CD8-positive, alpha-beta memory T cell (primary cell): ENCODE measurements around the gene CYP27C1. TPM values are rescaled to one million over a fixed set of nuclear protein-coding genes. Genes with fewer than 3 reads are reported as not detected.

ENCODE experiments used
- CTCF ChIA-PET: fragments of 350-600 bp; sonication (Branson Sonifier 250); formaldehyde crosslinking; loops from one replicate; lab custom pipeline; 2021; ENCODE audit warnings: antibody characterized with exemption; lab: Charles Lee
- POLR2A ChIA-PET: fragments of 350-600 bp; sonication (Branson Sonifier 250); formaldehyde crosslinking; loops from one replicate; lab custom pipeline; 2021; ENCODE audit warnings: antibody characterized with exemption; lab: Charles Lee
- DNase-seq, 5 donors: peaks; one replicate each; pipeline versions ENCODE4 v3.0.0 to v3.0.0-alpha.2; 2020 to 2022; ENCODE audit warnings: mixed read lengths in 1 of 5
- H3K27ac ChIP-seq: one replicate; pipeline ENCODE4 v1.7.0; 2013; ENCODE audit warnings: low read depth, mild to moderate bottlenecking, low read length, moderate library complexity
- H3K27me3 ChIP-seq: 2 replicates; pipeline ENCODE4 v1.7.0; 2013; ENCODE audit warnings: low read length, mild to moderate bottlenecking; ENCODE audit not compliant: insufficient read depth, poor library complexity, severe bottlenecking
- H3K36me3 ChIP-seq: 2 replicates; pipeline ENCODE4 v1.7.0; 2013; ENCODE audit warnings: mild to moderate bottlenecking, low read length, moderate library complexity; ENCODE audit not compliant: insufficient read depth
- H3K4me1 ChIP-seq: 2 replicates; pipeline ENCODE4 v1.7.0; 2013; ENCODE audit warnings: mild to moderate bottlenecking, low read length, moderate library complexity; ENCODE audit not compliant: insufficient read depth
- H3K4me3 ChIP-seq: 2 replicates; pipeline ENCODE4 v1.7.0; 2013; ENCODE audit warnings: mild to moderate bottlenecking, low read length
- H3K9me3 ChIP-seq: 2 replicates; pipeline ENCODE4 v1.7.0; 2013; ENCODE audit warnings: mild to moderate bottlenecking, low read length
- H3K27ac Mint-ChIP-seq, 8 donors: one replicate each; pipeline ENCODE4 v1.8.0; 2020 to 2021; ENCODE audit warnings: mixed read lengths in 8 of 8, mild to moderate bottlenecking in 6 of 8, inconsistent platforms in 3 of 8, moderate library complexity in 3 of 8
- H3K27me3 Mint-ChIP-seq, 2 donors: one replicate each; pipeline ENCODE4 v1.8.0; 2020 to 2021; ENCODE audit warnings: mixed read lengths in 2 of 2, mild to moderate bottlenecking in 1 of 2, moderate library complexity in 1 of 2
- H3K36me3 Mint-ChIP-seq, 3 donors: one replicate each; pipeline ENCODE4 v1.8.0; 2020 to 2021; ENCODE audit warnings: mixed read lengths in 3 of 3, inconsistent platforms in 1 of 3, mild to moderate bottlenecking in 1 of 3
- H3K4me1 Mint-ChIP-seq, 3 donors: one replicate each; pipeline ENCODE4 v1.8.0; 2020 to 2021; ENCODE audit warnings: mixed read lengths in 3 of 3, inconsistent platforms in 1 of 3, mild to moderate bottlenecking in 1 of 3
- H3K4me3 Mint-ChIP-seq, 7 donors: one replicate each; pipeline ENCODE4 v1.8.0; 2020 to 2021; ENCODE audit warnings: mixed read lengths in 7 of 7, mild to moderate bottlenecking in 6 of 7, moderate library complexity in 4 of 7, inconsistent platforms in 2 of 7
- H3K9me3 Mint-ChIP-seq, 5 donors: one replicate each; pipeline ENCODE4 v1.8.0; 2020 to 2022; ENCODE audit warnings: mixed read lengths in 5 of 5, mild to moderate bottlenecking in 3 of 5, moderate library complexity in 2 of 5, inconsistent platforms in 1 of 5
- polyA plus RNA-seq: library from polyadenylated mRNA; unstranded; fragments of 300-500 nt; fragmentation: Illumina TruSeq; gene quantifications from one replicate; pipeline ENCODE4 v1.2.3, GENCODE V29; 2021
- total RNA-seq, 2 experiments: library from RNA; stranded (reverse); gene quantifications; one replicate each; pipeline ENCODE4 v1.2.3, GENCODE V29; 2021

The CYP27C1 gene
- total and polyA plus RNA-seq, 3 experiments from 2014 or later, result not detected

DNA sequence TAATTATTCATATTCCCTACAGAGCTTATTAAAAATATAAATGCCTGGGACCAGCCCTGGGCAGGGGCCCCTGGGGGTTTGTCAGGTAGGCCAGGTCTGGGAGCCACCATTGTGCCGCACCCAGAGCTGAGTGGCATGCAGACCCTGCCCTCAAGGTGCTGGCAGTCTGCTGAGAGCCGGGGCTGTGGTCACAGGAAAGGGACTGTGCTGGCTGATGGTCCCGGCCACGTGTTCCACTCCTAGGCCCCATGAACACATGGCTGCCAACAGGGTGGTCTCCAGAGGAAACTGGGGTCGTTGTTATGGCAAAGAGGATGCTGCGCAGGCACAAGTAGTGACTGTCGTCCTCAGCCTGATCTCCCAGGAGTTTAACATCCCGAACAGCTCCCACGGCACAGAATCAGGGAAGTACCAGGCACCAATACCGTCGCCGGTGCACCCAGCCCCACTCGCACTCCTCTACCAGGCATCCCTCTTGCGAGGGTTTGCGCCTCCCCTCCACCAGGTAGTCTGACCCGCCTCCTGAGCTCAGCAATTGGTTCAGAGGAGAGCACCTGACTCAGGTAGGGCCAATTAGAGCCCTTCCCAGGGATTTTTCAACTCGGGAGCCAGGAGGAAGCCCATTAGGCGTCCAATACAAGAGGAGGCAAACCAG lies 73.9 kb downstream of the CYP27C1 start:
- Histone ChIP-seq H3K27ac (no peak overlapping the region), H3K4me3 (no peak overlapping the region), H3K36me3 (no peaks in the 10 kb centered on the region), H3K27me3 (no peaks in the 10 kb centered on the region), H3K9me3 (no peaks in the 10 kb centered on the region), H3K4me1 (no peaks in the 10 kb centered on the region)
- DNase-seq, result no peak
- Mint-ChIP-seq H3K36me3 (no peaks in the 10 kb centered on the region), H3K4me3 (no peak overlapping the region), H3K4me1 (no peaks in the 10 kb centered on the region), H3K9me3 (peaks cover 0 to 3% (median 0%) of the 10 kb centered on the region in 5 donors), H3K27me3 (peaks cover 0 to 2% of the 10 kb centered on the region in 2 donors), H3K27ac (no peak overlapping the region)
- CTCF ChIA-PET, result interaction anchor here (2.0 kb wide), 1 partner anchor 78 kb away, joined by 8 read pairs; no protein-coding TSS in a partner anchor
- POLR2A ChIA-PET, result no interaction called here

DNA sequence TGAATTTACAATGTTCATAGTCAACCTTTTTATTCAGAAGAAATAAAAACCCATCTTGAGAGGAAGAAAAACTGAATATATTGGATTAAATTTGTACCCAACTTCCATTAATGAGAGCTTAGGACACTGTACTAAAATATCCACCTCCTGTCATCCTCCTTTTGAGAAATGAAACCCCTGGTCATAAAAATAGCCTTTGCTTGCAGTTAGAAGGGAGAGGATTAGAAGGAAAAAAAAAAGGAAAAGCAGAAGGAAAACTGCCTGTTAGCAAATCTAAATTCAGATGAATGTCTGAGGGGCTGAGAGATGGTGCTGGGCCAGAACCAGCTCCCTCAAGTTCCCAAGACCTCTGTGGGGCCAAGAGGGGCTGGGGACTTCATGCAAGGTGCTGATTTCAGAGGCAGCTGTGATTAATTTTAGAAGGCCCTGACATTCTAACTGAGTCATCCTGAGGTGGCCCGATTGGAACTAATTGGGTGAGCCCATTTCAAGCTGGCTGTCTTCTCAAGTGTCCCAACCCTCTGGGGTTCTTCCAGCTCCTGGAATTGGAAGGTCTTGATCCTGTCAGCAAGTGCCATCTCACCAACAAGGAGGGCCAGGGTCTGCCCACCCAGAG lies 74.7 kb downstream of the CYP27C1 start:
- Histone ChIP-seq H3K4me3 (no peak overlapping the region), H3K27me3 (no peaks in the 10 kb centered on the region), H3K9me3 (no peaks in the 10 kb centered on the region), H3K4me1 (no peaks in the 10 kb centered on the region), H3K36me3 (no peaks in the 10 kb centered on the region), H3K27ac (no peak overlapping the region)
- no peaks in the 10 kb centered on the region for H3K4me1 Mint-ChIP-seq
- peak overlapping the region in 1 of 8 donors; percentile 41 for H3K27ac Mint-ChIP-seq
- CTCF ChIA-PET, result interaction anchor here (2.0 kb wide), 1 partner anchor 77 kb away, joined by 8 read pairs; no protein-coding TSS in a partner anchor
- no peak overlapping the region for H3K4me3 Mint-ChIP-seq
- no peak for DNase-seq
- no peaks in the 10 kb centered on the region for H3K36me3 Mint-ChIP-seq
- POLR2A ChIA-PET, result no interaction called here
- H3K9me3 Mint-ChIP-seq, result no peaks in the 10 kb centered on the region
- H3K27me3 Mint-ChIP-seq, result peaks cover 0 to 2% of the 10 kb centered on the region in 2 donors

DNA sequence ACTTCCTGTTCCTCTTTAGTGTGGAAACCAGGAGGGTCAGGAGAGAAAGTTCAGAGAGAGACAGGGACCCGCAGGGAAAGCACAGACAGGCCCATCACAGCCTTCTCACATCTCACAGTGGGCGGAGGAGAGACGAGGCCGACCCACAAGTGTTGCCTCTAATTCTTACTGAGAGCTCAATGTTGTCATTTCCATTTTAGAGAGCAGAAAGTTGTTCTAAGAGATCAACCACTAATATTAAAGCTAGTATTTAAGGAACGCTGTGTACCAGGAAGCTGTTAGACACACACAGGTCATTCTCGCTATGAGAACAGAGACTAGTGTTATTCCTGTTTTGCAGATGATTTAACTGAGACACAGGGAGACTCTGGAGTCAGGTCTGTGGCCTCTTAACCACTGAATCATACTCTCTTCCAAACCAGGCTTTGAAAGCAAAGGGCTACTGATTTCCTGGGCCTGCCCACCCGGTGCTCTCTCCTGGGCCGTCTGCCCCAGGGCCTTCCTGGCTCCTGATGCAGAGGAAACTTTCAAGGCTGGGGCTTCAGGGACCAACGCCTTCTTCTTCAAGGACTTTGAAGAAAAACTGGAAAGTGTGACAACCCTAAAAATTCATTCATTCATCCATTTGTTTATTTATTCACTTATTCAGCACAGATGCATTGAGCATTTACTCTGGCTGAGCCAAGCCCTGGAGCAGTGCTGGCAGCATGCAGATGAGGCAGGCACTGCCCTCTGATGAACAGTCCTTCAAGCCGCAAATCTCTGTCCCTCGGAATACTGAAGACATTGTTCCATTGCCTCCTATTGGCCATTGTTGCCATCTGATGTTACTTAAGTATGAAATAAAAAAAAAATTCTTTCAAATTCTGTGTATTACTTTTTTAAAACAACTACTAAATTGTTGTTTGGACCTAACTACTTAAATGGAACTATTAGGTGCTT lies 76.0 kb downstream of the CYP27C1 start:
- POLR2A ChIA-PET, result no interaction called here
- CTCF ChIA-PET, result interaction anchor here (0.9 to 1.3 kb wide), 2 partner anchors 10 to 77 kb away, joined by 3 to 4 read pairs; no protein-coding TSS in a partner anchor

DNA sequence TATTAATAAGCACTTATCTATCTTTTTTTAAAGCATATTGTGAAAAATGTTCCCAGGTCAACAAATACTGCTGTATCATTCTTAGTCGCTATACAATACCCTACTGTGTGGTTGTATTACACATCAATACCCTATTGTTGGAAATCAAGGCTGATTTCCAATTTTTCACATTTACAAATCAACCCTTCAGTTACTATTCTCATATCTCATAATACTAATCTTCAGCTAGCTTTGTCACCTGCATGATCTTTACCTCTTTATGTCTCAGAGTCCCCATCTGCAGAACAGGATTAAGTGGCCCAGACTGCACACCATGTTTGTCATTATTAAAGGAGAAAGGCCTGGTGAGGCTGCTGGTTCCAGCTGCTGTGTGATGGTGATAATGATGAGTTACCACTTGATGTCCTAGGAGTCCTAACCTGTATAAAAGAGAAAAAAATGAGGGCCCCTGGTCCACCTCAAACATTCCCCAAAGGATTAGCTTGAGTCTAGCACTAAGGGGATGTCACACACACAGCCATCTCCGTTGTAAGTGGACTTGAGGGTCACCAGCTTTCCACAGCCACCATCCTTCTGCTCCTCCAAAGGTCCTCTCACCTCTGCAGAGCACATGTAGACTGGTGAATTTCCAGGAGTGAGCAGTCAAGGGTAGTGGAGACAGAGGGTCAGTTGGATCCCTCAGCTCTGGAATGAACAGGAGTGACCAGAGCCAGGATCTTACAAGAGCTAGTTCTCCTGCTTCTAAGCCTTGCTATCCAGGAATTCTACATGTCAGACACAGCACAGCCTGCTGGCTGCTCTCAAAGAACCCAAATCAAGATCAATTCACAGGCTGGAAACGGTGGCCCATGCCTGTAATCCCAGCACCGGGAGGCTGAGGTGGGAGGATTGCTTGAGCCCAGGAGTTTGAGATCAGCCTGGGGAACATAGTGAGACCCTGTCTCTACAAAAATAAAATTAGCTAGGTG lies 77.2 kb downstream of the CYP27C1 start:
- Mint-ChIP-seq H3K36me3 (no peaks in the 10 kb centered on the region), H3K9me3 (no peaks in the 10 kb centered on the region), H3K4me3 (no peak overlapping the region), H3K27me3 (no peaks in the 10 kb centered on the region), H3K4me1 (no peaks in the 10 kb centered on the region), H3K27ac (peak overlapping the region in 1 of 8 donors; percentile 40)
- no peak overlapping the region for H3K4me3 ChIP-seq
- no peak overlapping the region for H3K27ac ChIP-seq
- ChIA-PET CTCF (interaction anchor here (0.9 to 1.3 kb wide), 2 partner anchors 9 to 75 kb away, joined by 3 to 4 read pairs; no protein-coding TSS in a partner anchor), POLR2A (no interaction called here)
- no peak for DNase-seq
- no peaks in the 10 kb centered on the region for H3K9me3 ChIP-seq
- no peaks in the 10 kb centered on the region for H3K4me1 ChIP-seq
- H3K36me3 ChIP-seq, result no peaks in the 10 kb centered on the region
- H3K27me3 ChIP-seq, result no peaks in the 10 kb centered on the region

More for the DNA sequence above, 76.0 kb downstream of the CYP27C1 start:
- Mint-ChIP-seq H3K4me3 (no peak overlapping the region), H3K27me3 (no peaks in the 10 kb centered on the region), H3K4me1 (no peaks in the 10 kb centered on the region), H3K9me3 (no peaks in the 10 kb centered on the region), H3K27ac (peak overlapping the region in 1 of 8 donors; percentile 20), H3K36me3 (no peaks in the 10 kb centered on the region)
- Histone ChIP-seq H3K36me3 (no peaks in the 10 kb centered on the region), H3K27ac (no peak overlapping the region), H3K27me3 (no peaks in the 10 kb centered on the region), H3K9me3 (no peaks in the 10 kb centered on the region), H3K4me1 (no peaks in the 10 kb centered on the region), H3K4me3 (no peak overlapping the region)
- no peak for DNase-seq

DNA sequence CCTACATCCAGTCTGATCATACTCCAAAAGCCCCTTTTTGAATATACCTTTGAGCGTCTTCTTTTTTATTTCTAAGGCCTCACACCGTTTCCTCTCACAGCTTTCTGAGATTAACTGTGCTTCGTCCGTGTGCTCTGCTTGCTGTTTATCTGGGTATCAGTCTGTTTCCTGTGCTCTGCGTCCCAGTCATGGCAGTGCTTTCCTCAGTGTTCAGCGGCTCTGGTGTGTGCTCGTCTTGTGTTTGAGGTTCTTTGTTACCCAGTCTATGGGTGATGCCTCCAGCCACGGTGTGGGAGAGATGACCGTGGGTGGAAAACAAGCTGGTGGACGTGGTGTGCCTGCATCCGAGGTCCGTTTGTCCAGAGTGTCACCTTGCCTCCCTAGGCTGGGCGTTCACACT lies 79.6 kb downstream of the CYP27C1 start:
- no peaks in the 10 kb centered on the region for H3K36me3 ChIP-seq
- no peaks in the 10 kb centered on the region for H3K36me3 Mint-ChIP-seq
- no peak overlapping the region for H3K27ac Mint-ChIP-seq
- H3K4me1 Mint-ChIP-seq, result no peaks in the 10 kb centered on the region
- no peaks in the 10 kb centered on the region for H3K4me1 ChIP-seq
- H3K9me3 Mint-ChIP-seq, result no peaks in the 10 kb centered on the region
- H3K27ac ChIP-seq, result no peak overlapping the region
- H3K27me3 ChIP-seq, result no peaks in the 10 kb centered on the region
- H3K27me3 Mint-ChIP-seq, result peaks cover 0 to 3% of the 10 kb centered on the region in 2 donors
- no peak overlapping the region for H3K4me3 Mint-ChIP-seq
- CTCF ChIA-PET, result interaction anchor here (1.4 to 1.9 kb wide), 2 partner anchors 11 to 72 kb away, joined by 3 to 7 read pairs; no protein-coding TSS in a partner anchor
- POLR2A ChIA-PET, result no interaction called here
- H3K9me3 ChIP-seq, result no peaks in the 10 kb centered on the region
- no peak overlapping the region for H3K4me3 ChIP-seq
- no peak for DNase-seq

DNA sequence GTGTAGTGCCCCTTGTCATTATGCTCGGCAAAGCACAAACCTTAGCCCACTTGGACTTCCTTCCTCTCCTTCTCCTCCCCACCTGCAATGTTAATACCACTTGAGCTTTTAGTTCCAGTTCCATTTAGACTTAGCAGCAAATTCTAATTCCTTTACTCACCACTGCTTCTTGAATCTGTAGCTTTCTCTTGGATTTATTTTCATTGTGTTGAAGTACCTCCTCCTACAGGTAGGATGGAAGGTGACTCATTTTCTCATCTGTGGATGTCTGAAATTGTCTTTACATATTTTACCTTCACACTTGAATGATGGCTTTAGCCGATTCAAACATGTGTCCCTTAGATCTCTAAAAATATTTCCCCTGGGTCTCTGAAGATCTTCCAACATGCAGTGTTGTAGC lies 80.3 kb downstream of the CYP27C1 start:
- peaks cover 0 to 3% of the 10 kb centered on the region in 2 donors for H3K27me3 Mint-ChIP-seq
- H3K4me1 Mint-ChIP-seq, result no peaks in the 10 kb centered on the region
- no peaks in the 10 kb centered on the region for H3K36me3 Mint-ChIP-seq
- H3K27me3 ChIP-seq, result no peaks in the 10 kb centered on the region
- POLR2A ChIA-PET, result no interaction called here
- H3K27ac ChIP-seq, result no peak overlapping the region
- CTCF ChIA-PET, result interaction anchor here (0.7 to 1.9 kb wide), 2 partner anchors 25 to 72 kb away, joined by 3 to 7 read pairs; no protein-coding TSS in a partner anchor
- H3K9me3 Mint-ChIP-seq, result no peaks in the 10 kb centered on the region
- peak overlapping the region in 2 of 8 donors; percentile 0 to 61 for H3K27ac Mint-ChIP-seq
- H3K4me3 Mint-ChIP-seq, result peak overlapping the region in 1 of 7 donors; percentile 4
- H3K4me3 ChIP-seq, result no peak overlapping the region
- H3K9me3 ChIP-seq, result no peaks in the 10 kb centered on the region
- H3K4me1 ChIP-seq, result no peaks in the 10 kb centered on the region
- no peaks in the 10 kb centered on the region for H3K36me3 ChIP-seq
- no peak for DNase-seq

DNA sequence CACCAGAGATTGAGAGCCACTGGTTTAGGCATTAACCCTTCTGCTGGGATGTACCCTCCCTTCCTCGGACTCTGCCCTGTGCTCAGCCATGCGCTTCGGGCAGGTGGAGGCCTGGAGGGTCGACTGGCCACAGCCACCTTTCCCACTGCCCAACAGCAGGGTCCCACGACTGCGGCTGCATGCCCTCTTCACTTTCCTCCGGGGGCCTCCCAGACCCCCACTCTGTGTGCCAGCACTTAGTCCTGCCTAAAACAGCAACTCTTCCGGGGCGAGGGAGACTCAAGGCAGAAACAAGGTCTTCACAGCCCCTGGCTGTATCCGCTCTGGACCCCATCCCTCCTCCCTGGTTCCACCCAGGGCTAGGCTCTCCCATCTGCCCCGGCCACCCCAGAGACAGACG lies 81.8 kb downstream of the CYP27C1 start:
- CTCF ChIA-PET, result no interaction called here
- Mint-ChIP-seq H3K27ac (no peak overlapping the region), H3K36me3 (no peaks in the 10 kb centered on the region)

More for the DNA sequence above, 81.8 kb downstream of the CYP27C1 start:
- Histone ChIP-seq H3K4me1 (no peaks in the 10 kb centered on the region), H3K4me3 (no peak overlapping the region), H3K9me3 (no peaks in the 10 kb centered on the region), H3K36me3 (no peaks in the 10 kb centered on the region), H3K27me3 (no peaks in the 10 kb centered on the region), H3K27ac (no peak overlapping the region)
- Mint-ChIP-seq H3K27me3 (peaks cover 3 to 5% of the 10 kb centered on the region in 2 donors), H3K9me3 (no peaks in the 10 kb centered on the region), H3K4me3 (no peak overlapping the region), H3K4me1 (no peaks in the 10 kb centered on the region)
- no peak for DNase-seq
- POLR2A ChIA-PET, result no interaction called here
